Nephron (organoid): ENCODE measurements around the gene ZBTB20.

Source experiments
- H3K27ac Mint-ChIP-seq, 3 experiments: 2 replicates each; pipeline ENCODE4 v1.8.0; 2020; ENCODE audit warnings: mixed read lengths in 3 of 3, mild to moderate bottlenecking in 2 of 3, moderate library complexity in 1 of 3
- H3K27me3 Mint-ChIP-seq: 2 replicates; pipeline ENCODE4 v1.8.0; 2021; ENCODE audit warnings: low read depth, mild to moderate bottlenecking, moderate library complexity, mixed read lengths
- H3K36me3 Mint-ChIP-seq: 2 replicates; pipeline ENCODE4 v1.8.0; 2020; ENCODE audit warnings: low read depth, mixed read lengths
- H3K4me1 Mint-ChIP-seq: 2 replicates; pipeline ENCODE4 v1.8.0; 2020; ENCODE audit warnings: mixed read lengths
- H3K4me3 Mint-ChIP-seq, 3 experiments: 2 replicates each; pipeline ENCODE4 v1.8.0; 2020; ENCODE audit warnings: mild to moderate bottlenecking in 3 of 3, mixed read lengths in 3 of 3, moderate library complexity in 2 of 3
- H3K9me3 Mint-ChIP-seq: 2 replicates; pipeline ENCODE4 v1.8.0; 2020; ENCODE audit warnings: mixed read lengths
- TF ChIP-seq, protein P1 (sequence below), 3 experiments: fragments of 200-600 bp; sonication (generic); IDR thresholded peaks; one replicate each; pipeline ENCODE4 v1.5.0; 2021; ENCODE audit warnings: antibody characterized with exemption in 3 of 3; ENCODE audit not compliant: unreplicated experiment in 3 of 3

The ZBTB20 gene

DNA sequence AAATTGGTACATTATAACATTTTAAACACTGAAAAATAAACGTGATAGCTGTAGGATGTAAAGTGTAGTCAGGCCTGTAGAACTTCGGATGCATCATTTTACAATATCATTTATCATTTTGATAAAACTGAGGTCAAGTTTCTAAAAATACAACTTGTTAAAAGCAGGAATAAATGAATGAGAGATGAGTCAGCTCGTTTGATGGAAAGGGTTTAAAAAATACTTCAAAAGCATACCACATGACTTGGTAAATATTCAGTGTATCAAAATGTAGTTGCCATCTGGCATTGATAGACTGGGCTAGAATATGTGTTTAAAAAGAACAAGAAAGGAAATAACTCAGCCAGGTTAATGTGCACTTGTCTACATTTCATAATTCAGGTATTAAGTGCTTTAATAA, 496.3 kb downstream of the ZBTB20 start:
- Mint-ChIP-seq H3K27ac (peak overlapping the region in 2 of 3 experiments; percentile 17 to 23), H3K36me3 (no peaks in the 10 kb centered on the region), H3K4me1 (peaks cover 13% of the 10 kb centered on the region), H3K9me3 (peaks cover 4% of the 10 kb centered on the region), H3K4me3 (no peak overlapping the region), H3K27me3 (no peaks in the 10 kb centered on the region)
- TF ChIP-seq, protein P1, sequence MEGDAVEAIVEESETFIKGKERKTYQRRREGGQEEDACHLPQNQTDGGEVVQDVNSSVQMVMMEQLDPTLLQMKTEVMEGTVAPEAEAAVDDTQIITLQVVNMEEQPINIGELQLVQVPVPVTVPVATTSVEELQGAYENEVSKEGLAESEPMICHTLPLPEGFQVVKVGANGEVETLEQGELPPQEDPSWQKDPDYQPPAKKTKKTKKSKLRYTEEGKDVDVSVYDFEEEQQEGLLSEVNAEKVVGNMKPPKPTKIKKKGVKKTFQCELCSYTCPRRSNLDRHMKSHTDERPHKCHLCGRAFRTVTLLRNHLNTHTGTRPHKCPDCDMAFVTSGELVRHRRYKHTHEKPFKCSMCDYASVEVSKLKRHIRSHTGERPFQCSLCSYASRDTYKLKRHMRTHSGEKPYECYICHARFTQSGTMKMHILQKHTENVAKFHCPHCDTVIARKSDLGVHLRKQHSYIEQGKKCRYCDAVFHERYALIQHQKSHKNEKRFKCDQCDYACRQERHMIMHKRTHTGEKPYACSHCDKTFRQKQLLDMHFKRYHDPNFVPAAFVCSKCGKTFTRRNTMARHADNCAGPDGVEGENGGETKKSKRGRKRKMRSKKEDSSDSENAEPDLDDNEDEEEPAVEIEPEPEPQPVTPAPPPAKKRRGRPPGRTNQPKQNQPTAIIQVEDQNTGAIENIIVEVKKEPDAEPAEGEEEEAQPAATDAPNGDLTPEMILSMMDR (IDR thresholded peaks at IDR 0.05; ENCODE audit: unreplicated experiment in 3 of 3): no peak

DNA sequence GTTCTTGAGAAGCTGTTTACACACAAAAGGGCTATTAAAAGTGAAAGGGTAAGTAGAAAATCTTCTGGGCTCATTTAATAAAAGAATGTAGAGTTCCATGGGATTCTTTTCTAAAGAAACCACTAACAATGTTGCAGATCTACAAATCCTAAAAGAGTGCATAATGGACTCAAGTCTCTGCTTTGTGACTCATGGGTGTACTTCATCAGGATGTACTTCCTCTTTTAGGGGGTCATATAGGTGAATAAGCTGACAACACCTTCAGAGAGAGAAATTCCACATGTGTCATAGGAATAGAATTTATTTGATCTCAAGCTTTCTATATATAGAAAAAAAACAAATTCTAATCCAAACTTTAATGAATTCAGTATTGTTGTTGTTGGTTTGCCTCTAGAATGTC, 497.8 kb downstream of the ZBTB20 start:
- peaks cover 13% of the 10 kb centered on the region for H3K4me1 Mint-ChIP-seq
- no peaks in the 10 kb centered on the region for H3K36me3 Mint-ChIP-seq
- no peak overlapping the region for H3K27ac Mint-ChIP-seq
- TF ChIP-seq, protein P1 (IDR thresholded peaks at IDR 0.05; ENCODE audit: unreplicated experiment in 3 of 3): no peak
- peaks cover 4% of the 10 kb centered on the region for H3K9me3 Mint-ChIP-seq
- H3K27me3 Mint-ChIP-seq: no peaks in the 10 kb centered on the region
- no peak overlapping the region for H3K4me3 Mint-ChIP-seq

DNA sequence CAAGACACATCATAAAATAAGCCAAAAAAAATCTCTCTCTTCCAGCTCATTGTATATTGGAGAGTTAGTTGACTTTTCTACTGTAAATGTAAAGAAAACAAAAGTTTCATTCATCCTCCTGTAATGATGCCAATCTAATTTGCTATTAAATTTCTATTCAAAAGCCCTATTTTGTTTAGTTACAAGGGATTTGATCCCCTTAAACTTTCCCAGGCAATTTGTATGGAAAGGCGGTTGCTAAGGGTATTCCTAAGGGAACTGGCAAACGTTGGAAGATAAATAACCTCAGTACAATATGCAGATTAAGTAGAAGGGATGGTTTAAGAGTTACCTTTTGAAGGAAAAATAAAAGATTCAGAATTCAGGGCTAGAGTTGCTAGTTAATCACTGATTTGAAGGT, 500.6 kb downstream of the ZBTB20 start:
- no peaks in the 10 kb centered on the region for H3K27me3 Mint-ChIP-seq
- no peak overlapping the region for H3K4me3 Mint-ChIP-seq
- H3K27ac Mint-ChIP-seq: no peak overlapping the region
- H3K4me1 Mint-ChIP-seq: peaks cover 18% of the 10 kb centered on the region
- TF ChIP-seq, protein P1 (IDR thresholded peaks at IDR 0.05; ENCODE audit: unreplicated experiment in 3 of 3): no peak
- H3K9me3 Mint-ChIP-seq: no peaks in the 10 kb centered on the region
- H3K36me3 Mint-ChIP-seq: no peaks in the 10 kb centered on the region

DNA sequence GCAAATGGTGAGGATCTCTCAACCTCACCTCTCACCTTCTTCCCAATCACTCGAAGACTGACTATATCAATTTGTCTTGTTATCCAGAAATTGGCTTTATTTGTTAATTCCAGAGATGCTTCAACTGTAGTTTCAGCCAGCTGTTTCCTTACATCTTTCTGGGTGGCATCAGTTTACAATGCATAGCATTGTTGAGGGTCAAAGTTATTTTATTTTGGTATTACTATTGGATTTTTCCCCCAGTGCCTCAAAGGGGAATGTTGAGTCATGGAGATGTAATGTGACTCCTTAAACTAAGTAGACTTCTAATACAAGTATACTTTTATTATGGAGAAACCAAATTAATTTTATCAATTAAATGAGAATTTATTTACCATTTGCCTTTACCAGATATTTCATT, 501.7 kb downstream of the ZBTB20 start:
- no peak overlapping the region for H3K4me3 Mint-ChIP-seq
- TF ChIP-seq, protein P1 (IDR thresholded peaks at IDR 0.05; ENCODE audit: unreplicated experiment in 3 of 3): no peak
- no peaks in the 10 kb centered on the region for H3K27me3 Mint-ChIP-seq
- no peaks in the 10 kb centered on the region for H3K36me3 Mint-ChIP-seq
- peaks cover 10% of the 10 kb centered on the region for H3K4me1 Mint-ChIP-seq
- no peak overlapping the region for H3K27ac Mint-ChIP-seq
- no peaks in the 10 kb centered on the region for H3K9me3 Mint-ChIP-seq

DNA sequence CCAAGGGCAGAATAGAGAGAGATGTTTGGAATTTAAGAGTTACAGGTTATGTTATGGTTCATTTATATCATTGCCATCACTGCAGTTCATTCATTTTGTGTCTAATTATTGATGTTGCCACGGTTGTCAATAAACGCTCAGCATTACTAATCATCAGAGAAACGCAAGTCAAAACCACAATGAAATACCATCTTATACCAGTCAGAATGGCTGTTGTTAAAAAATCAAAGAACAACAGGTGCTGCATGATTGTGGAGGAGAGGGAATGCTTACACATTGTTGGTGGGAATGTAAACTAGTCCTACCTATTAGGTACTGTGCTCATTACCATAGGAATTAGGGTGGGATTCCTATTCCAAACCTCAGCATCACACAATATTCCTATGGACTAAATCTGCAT, 502.7 kb downstream of the ZBTB20 start:
- no peak overlapping the region for H3K4me3 Mint-ChIP-seq
- TF ChIP-seq, protein P1 (IDR thresholded peaks at IDR 0.05; ENCODE audit: unreplicated experiment in 3 of 3): no peak

DNA sequence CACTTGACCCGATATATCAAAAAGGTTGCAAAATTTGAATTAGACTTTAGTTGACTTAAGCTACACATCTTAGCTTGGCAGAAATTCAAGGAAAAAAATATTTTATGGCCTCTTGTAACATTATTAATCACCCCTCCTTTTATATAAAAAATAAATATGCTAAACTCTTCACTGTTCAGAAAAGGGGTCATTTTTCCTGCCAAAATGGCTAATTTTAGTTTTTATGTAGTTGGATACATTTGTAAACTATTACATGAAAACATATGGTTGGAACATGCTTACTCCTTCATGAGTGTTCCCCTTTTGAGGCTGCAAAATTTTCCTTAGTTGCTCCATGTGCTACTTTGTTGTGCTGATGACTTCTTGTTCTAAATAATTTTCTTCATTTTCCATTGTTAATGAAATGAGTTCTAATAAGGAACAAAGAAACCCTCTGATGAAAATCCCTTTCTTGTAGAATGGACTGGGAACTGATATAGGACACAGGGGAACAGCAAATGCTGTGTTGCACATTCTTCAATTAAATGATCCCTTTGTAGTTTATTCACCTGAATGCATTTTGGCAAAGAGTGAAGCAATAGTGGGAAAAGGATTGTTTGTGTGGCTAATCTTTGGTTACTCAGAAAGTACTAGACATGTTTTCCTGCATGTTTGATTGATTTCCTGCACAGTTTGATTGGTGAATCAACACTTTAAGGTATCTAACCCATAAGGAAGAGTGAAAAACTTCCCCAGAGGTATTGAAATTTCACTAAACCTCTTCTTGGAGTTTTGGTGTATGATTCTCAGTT, 503.9 kb downstream of the ZBTB20 start:
- Mint-ChIP-seq H3K4me3 (no peak overlapping the region), H3K4me1 (peaks cover 5% of the 10 kb centered on the region), H3K36me3 (no peaks in the 10 kb centered on the region), H3K27ac (peak overlapping the region in 1 of 3 experiments; percentile 64), H3K9me3 (no peaks in the 10 kb centered on the region), H3K27me3 (no peaks in the 10 kb centered on the region)
- TF ChIP-seq, protein P1 (IDR thresholded peaks at IDR 0.05; ENCODE audit: unreplicated experiment in 3 of 3): no peak

More for the DNA sequence above, 502.7 kb downstream of the ZBTB20 start:
- Mint-ChIP-seq H3K36me3 (no peaks in the 10 kb centered on the region), H3K27me3 (no peaks in the 10 kb centered on the region), H3K27ac (no peak overlapping the region), H3K9me3 (no peaks in the 10 kb centered on the region), H3K4me1 (peaks cover 5% of the 10 kb centered on the region)
